CD4-positive, CD25-positive, alpha-beta regulatory T cell (primary cell): ENCODE data around the gene DNAH5. TPM values are rescaled to one million over a fixed set of nuclear protein-coding genes. Genes with fewer than 3 reads are reported as not detected.

Source experiments
- ATAC-seq, 2 donors: fragments of 150-1000 bp; cut with Tn5 transposase; one replicate each; pipeline ENCODE4 v1.10.0; 2021; ENCODE audit warnings: low read depth in 2 of 2, moderate number of reproducible peaks in 2 of 2, moderate library complexity in 1 of 2
- DNase-seq, 3 donors: peaks; one replicate each; pipeline versions ENCODE4 v3.0.0 to v3.0.0-alpha.2; 2012 to 2022; ENCODE audit warnings: mixed read lengths in 1 of 3
- H3K27ac ChIP-seq: one replicate; pipeline ENCODE4 v1.7.0; 2013; ENCODE audit warnings: mild to moderate bottlenecking, low read length; ENCODE audit not compliant: insufficient read depth, poor library complexity, severe bottlenecking
- H3K27me3 ChIP-seq: one replicate; pipeline ENCODE4 v1.7.0; 2013; ENCODE audit warnings: low read length; ENCODE audit not compliant: control insufficient read depth, insufficient read depth
- H3K36me3 ChIP-seq: one replicate; pipeline ENCODE4 v1.7.0; 2013; ENCODE audit warnings: mild to moderate bottlenecking, low read length, moderate library complexity; ENCODE audit not compliant: control insufficient read depth, insufficient read depth
- H3K4me1 ChIP-seq: 2 replicates; pipeline ENCODE4 v1.7.0; 2013; ENCODE audit warnings: mild to moderate bottlenecking, low read length; ENCODE audit not compliant: insufficient read depth, control insufficient read depth, poor library complexity, severe bottlenecking
- H3K4me3 ChIP-seq: one replicate; pipeline ENCODE4 v1.7.0; 2013; ENCODE audit warnings: low read depth, mild to moderate bottlenecking, low read length, moderate library complexity
- H3K9me3 ChIP-seq, 2 experiments: 1 replicate in 1 of 2; 2 replicates in 1 of 2; pipeline ENCODE4 v1.7.0; 2013; ENCODE audit warnings: low read length in 2 of 2, mild to moderate bottlenecking in 1 of 2, moderate library complexity in 1 of 2; ENCODE audit not compliant: control insufficient read depth in 2 of 2
- H3K27ac Mint-ChIP-seq, 3 donors: one replicate each; pipeline ENCODE4 v1.8.0; 2020 to 2022; ENCODE audit warnings: mild to moderate bottlenecking in 3 of 3, mixed read lengths in 3 of 3, moderate library complexity in 2 of 3
- H3K27me3 Mint-ChIP-seq: one replicate; pipeline ENCODE4 v1.8.0; 2022; ENCODE audit warnings: mild to moderate bottlenecking, mixed read lengths
- H3K36me3 Mint-ChIP-seq: one replicate; pipeline ENCODE4 v1.8.0; 2020; ENCODE audit warnings: mixed read lengths
- H3K4me1 Mint-ChIP-seq, 4 donors: one replicate each; pipeline ENCODE4 v1.8.0; 2020 to 2022; ENCODE audit warnings: mixed read lengths in 4 of 4, mild to moderate bottlenecking in 1 of 4
- H3K4me3 Mint-ChIP-seq, 4 donors: one replicate each; pipeline ENCODE4 v1.8.0; 2020 to 2022; ENCODE audit warnings: mild to moderate bottlenecking in 4 of 4, mixed read lengths in 4 of 4, moderate library complexity in 3 of 4
- H3K9me3 Mint-ChIP-seq, 7 donors: one replicate each; pipeline ENCODE4 v1.8.0; 2020 to 2022; ENCODE audit warnings: mixed read lengths in 7 of 7, mild to moderate bottlenecking in 3 of 7, moderate library complexity in 2 of 7
- polyA plus RNA-seq, 4 donors: library from polyadenylated mRNA; unstranded; fragments of 300-500 nt; fragmentation: Illumina TruSeq; gene quantifications; one replicate each; pipeline ENCODE4 v1.2.3, GENCODE V29; 2021
- total RNA-seq: library from RNA; stranded (reverse); gene quantifications from one replicate; pipeline ENCODE4 v1.2.3, GENCODE V29; 2022

Gene DNAH5
- total and polyA plus RNA-seq, 5 donors from 2014 or later: not detected

- Histone ChIP-seq H3K4me1 (no peaks in the 10 kb centered on the region), H3K36me3 (no peaks in the 10 kb centered on the region), H3K27me3 (no peaks in the 10 kb centered on the region), H3K4me3 (no peak overlapping the region), H3K27ac (no peak overlapping the region), H3K9me3 (no peaks in the 10 kb centered on the region)
- Mint-ChIP-seq H3K27me3 (no peaks in the 10 kb centered on the region), H3K36me3 (no peaks in the 10 kb centered on the region), H3K27ac (no peak overlapping the region), H3K4me3 (no peak overlapping the region), H3K4me1 (no peaks in the 10 kb centered on the region), H3K9me3 (peaks cover 0 to 2% (median 2%) of the 10 kb centered on the region in 7 donors)
- ATAC-seq: no peak
- no peak for DNase-seq
These were observed 25.4 kb downstream of the DNAH5 start for GRCh38 chr5:13919087-13919486.

- Mint-ChIP-seq H3K9me3 (peaks cover 0 to 3% (median 2%) of the 10 kb centered on the region in 7 donors), H3K4me1 (no peaks in the 10 kb centered on the region)
These were observed 27.4 kb downstream of the DNAH5 start for GRCh38 chr5:13917061-13917460.

GRCh38 chr5:13913962-13914361, 30.5 kb downstream of the DNAH5 start:
- H3K27ac Mint-ChIP-seq: no peak overlapping the region

More at GRCh38 chr5:13917061-13917460, 27.4 kb downstream of the DNAH5 start:
- Mint-ChIP-seq H3K27me3 (no peaks in the 10 kb centered on the region), H3K27ac (no peak overlapping the region), H3K36me3 (no peaks in the 10 kb centered on the region), H3K4me3 (no peak overlapping the region)
- Histone ChIP-seq H3K27ac (no peak overlapping the region), H3K4me3 (no peak overlapping the region), H3K27me3 (no peaks in the 10 kb centered on the region), H3K9me3 (no peaks in the 10 kb centered on the region), H3K4me1 (no peaks in the 10 kb centered on the region), H3K36me3 (no peaks in the 10 kb centered on the region)
- ATAC-seq (no peak), DNase-seq (no peak)

GRCh38 chr5:13910637-13911288, 33.7 kb downstream of the DNAH5 start:
- ATAC-seq: no peak
- Mint-ChIP-seq H3K27ac (no peak overlapping the region), H3K9me3 (peaks cover 0 to 13% (median 2%) of the 10 kb centered on the region in 7 donors), H3K4me3 (no peak overlapping the region), H3K36me3 (no peaks in the 10 kb centered on the region), H3K4me1 (no peaks in the 10 kb centered on the region), H3K27me3 (no peaks in the 10 kb centered on the region)
- DNase-seq: no peak
- Histone ChIP-seq H3K36me3 (no peaks in the 10 kb centered on the region), H3K27ac (no peak overlapping the region), H3K4me3 (no peak overlapping the region), H3K27me3 (no peaks in the 10 kb centered on the region), H3K4me1 (no peaks in the 10 kb centered on the region), H3K9me3 (no peaks in the 10 kb centered on the region)

More at GRCh38 chr5:13913962-13914361, 30.5 kb downstream of the DNAH5 start:
- DNase-seq: no peak
- Mint-ChIP-seq H3K9me3 (peaks cover 0 to 9% (median 2%) of the 10 kb centered on the region in 7 donors), H3K4me3 (no peak overlapping the region), H3K4me1 (no peaks in the 10 kb centered on the region), H3K27me3 (no peaks in the 10 kb centered on the region), H3K36me3 (no peaks in the 10 kb centered on the region)
- ATAC-seq: no peak
- H3K36me3 ChIP-seq: no peaks in the 10 kb centered on the region
- H3K4me1 ChIP-seq: no peaks in the 10 kb centered on the region
- no peaks in the 10 kb centered on the region for H3K9me3 ChIP-seq
- H3K27ac ChIP-seq: no peak overlapping the region
- H3K4me3 ChIP-seq: no peak overlapping the region
- H3K27me3 ChIP-seq: no peaks in the 10 kb centered on the region

GRCh38 chr5:13910201-13910600, 34.3 kb downstream of the DNAH5 start:
- Histone ChIP-seq H3K27ac (no peak overlapping the region), H3K4me1 (no peaks in the 10 kb centered on the region), H3K27me3 (no peaks in the 10 kb centered on the region), H3K36me3 (no peaks in the 10 kb centered on the region), H3K9me3 (no peaks in the 10 kb centered on the region), H3K4me3 (no peak overlapping the region)
- Mint-ChIP-seq H3K27ac (no peak overlapping the region), H3K4me1 (no peaks in the 10 kb centered on the region), H3K9me3 (peaks cover 0 to 13% (median 2%) of the 10 kb centered on the region in 7 donors), H3K27me3 (no peaks in the 10 kb centered on the region), H3K36me3 (no peaks in the 10 kb centered on the region), H3K4me3 (no peak overlapping the region)
- DNase-seq: no peak
- no peak for ATAC-seq

- no peak for DNase-seq
- Mint-ChIP-seq H3K36me3 (no peaks in the 10 kb centered on the region), H3K27me3 (no peaks in the 10 kb centered on the region), H3K9me3 (peaks cover 0 to 13% (median 2%) of the 10 kb centered on the region in 7 donors), H3K4me1 (no peaks in the 10 kb centered on the region), H3K4me3 (no peak overlapping the region), H3K27ac (no peak overlapping the region)
- no peak overlapping the region for H3K27ac ChIP-seq
- H3K27me3 ChIP-seq: no peaks in the 10 kb centered on the region
- H3K4me1 ChIP-seq: no peaks in the 10 kb centered on the region
- H3K4me3 ChIP-seq: no peak overlapping the region
- ATAC-seq: no peak
- no peaks in the 10 kb centered on the region for H3K36me3 ChIP-seq
- H3K9me3 ChIP-seq: no peaks in the 10 kb centered on the region
These were observed 35.2 kb downstream of the DNAH5 start for GRCh38 chr5:13909271-13909670.

GRCh38 chr5:13898569-13898968, 45.9 kb downstream of the DNAH5 start:
- Histone ChIP-seq H3K9me3 (peaks cover 0 to 2% of the 10 kb centered on the region in 2 experiments), H3K27me3 (no peaks in the 10 kb centered on the region), H3K4me3 (no peak overlapping the region), H3K4me1 (no peaks in the 10 kb centered on the region), H3K27ac (no peak overlapping the region), H3K36me3 (no peaks in the 10 kb centered on the region)
- Mint-ChIP-seq H3K4me3 (no peak overlapping the region), H3K27ac (no peak overlapping the region), H3K9me3 (peaks cover 0 to 15% (median 9%) of the 10 kb centered on the region in 7 donors), H3K4me1 (no peaks in the 10 kb centered on the region), H3K36me3 (no peaks in the 10 kb centered on the region), H3K27me3 (no peaks in the 10 kb centered on the region)
- no peak for ATAC-seq
- DNase-seq: no peak

- Mint-ChIP-seq H3K9me3 (peaks cover 2 to 28% (median 13%) of the 10 kb centered on the region in 7 donors), H3K4me3 (no peak overlapping the region), H3K4me1 (no peaks in the 10 kb centered on the region), H3K36me3 (no peaks in the 10 kb centered on the region), H3K27ac (no peak overlapping the region), H3K27me3 (no peaks in the 10 kb centered on the region)
- no peaks in the 10 kb centered on the region for H3K4me1 ChIP-seq
- no peaks in the 10 kb centered on the region for H3K36me3 ChIP-seq
- no peak for DNase-seq
- no peak for ATAC-seq
- H3K27me3 ChIP-seq: no peaks in the 10 kb centered on the region
- H3K27ac ChIP-seq: no peak overlapping the region
- peaks cover 0 to 3% of the 10 kb centered on the region in 2 experiments for H3K9me3 ChIP-seq
- H3K4me3 ChIP-seq: no peak overlapping the region
These were observed 66.1 kb downstream of the DNAH5 start for GRCh38 chr5:13878357-13878756.
